Esophagus (tissue), 2 donors: ENCODE results near the gene DACT3. TPM values are rescaled to one million over a fixed set of nuclear protein-coding genes. Genes with fewer than 3 reads are reported as not detected.
A peak's percentile ranks its signal among the peaks of the same experiment; 100 is the strongest.

Experiments
- H3K27ac ChIP-seq, 2 donors: one replicate each; pipeline ENCODE4 v1.5.1; 2013; ENCODE audit warnings: low read depth in 2 of 2, mild to moderate bottlenecking in 2 of 2, inconsistent platforms in 1 of 2, low read length in 1 of 2, moderate library complexity in 1 of 2
- H3K27me3 ChIP-seq, 2 donors: one replicate each; pipeline ENCODE4 v1.6.1; 2013; ENCODE audit warnings: low read length in 2 of 2, control low read depth in 1 of 2, mild to moderate bottlenecking in 1 of 2; ENCODE audit not compliant: insufficient read depth in 2 of 2, control insufficient read depth in 1 of 2
- H3K36me3 ChIP-seq, 2 donors: one replicate each; pipeline ENCODE4 v1.6.1; 2013; ENCODE audit warnings: low read length in 1 of 2; ENCODE audit not compliant: control insufficient read depth in 2 of 2, insufficient read depth in 2 of 2
- H3K4me1 ChIP-seq, 2 donors: one replicate each; pipeline ENCODE4 v1.6.1; 2013; ENCODE audit warnings: low read length in 1 of 2; ENCODE audit not compliant: control insufficient read depth in 2 of 2, insufficient read depth in 2 of 2
- H3K4me3 ChIP-seq, 2 donors: one replicate each; pipeline ENCODE4 v1.5.1; 2013; ENCODE audit warnings: low read length in 2 of 2, mild to moderate bottlenecking in 2 of 2, low read depth in 1 of 2, moderate library complexity in 1 of 2
- H3K9me3 ChIP-seq, 2 donors: one replicate each; pipeline ENCODE4 v1.6.1; 2013; ENCODE audit warnings: mild to moderate bottlenecking in 2 of 2, low read depth in 1 of 2, low read length in 1 of 2, moderate library complexity in 1 of 2; ENCODE audit not compliant: control insufficient read depth in 2 of 2, insufficient read depth in 1 of 2
- WGBS, 2 donors: extraction: QIAGEN DNeasy Blood & Tissue Kit; methylation state at CpG; one replicate each; pipeline ENCODE4 v1.1.7; 2013; 5-methylcytosine and 5-hydroxymethylcytosine counted together
- polyA plus RNA-seq, 2 donors: library from polyadenylated mRNA; stranded (reverse); fragments of 200-250 nt; gene quantifications; one replicate each; pipeline ENCODE4 v1.2.3, GENCODE V29; 2013
- donor health status: healthy with polysubstance abuse.
- donor health status: Bipolar disorder and iron deficiency.

The DACT3 gene
- polyA plus RNA-seq, 2 donors: 1.1 to 3.2 TPM

DNA sequence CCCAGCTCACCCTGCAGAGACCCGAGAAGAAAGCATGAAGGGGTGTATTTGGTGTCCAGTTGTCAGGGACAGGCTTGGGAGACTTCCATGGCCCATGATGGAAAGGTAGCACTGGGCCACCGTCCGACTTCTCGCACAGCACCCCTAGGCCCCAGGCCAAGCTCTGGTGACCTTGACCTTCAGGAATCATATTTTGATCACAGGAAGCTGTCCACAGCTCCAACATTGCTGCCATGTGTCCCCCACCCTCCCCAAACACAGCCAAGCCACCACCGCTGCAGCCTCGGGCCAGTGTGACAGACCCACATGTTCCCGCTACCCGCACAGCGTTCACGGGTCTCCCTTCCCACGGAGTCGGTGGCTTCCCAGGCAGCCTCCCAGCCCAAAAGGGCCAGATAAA lies 35.3 kb downstream of the DACT3 start:
- no peaks in the 10 kb centered on the region for H3K27me3 ChIP-seq
- no peaks in the 10 kb centered on the region for H3K36me3 ChIP-seq
- 80 to 82% methylated on average over 12 of the region's 12 CpGs for WGBS, 2 donors
- peak overlapping the region; percentile 62 for H3K27ac ChIP-seq
- no peaks in the 10 kb centered on the region for H3K9me3 ChIP-seq
- no peak overlapping the region for H3K4me3 ChIP-seq
- peaks cover 0 to 2% of the 10 kb centered on the region in 2 donors for H3K4me1 ChIP-seq

- H3K27me3 ChIP-seq: no peaks in the 10 kb centered on the region
- peak within 1 kb of the TSS; percentile 62 for H3K27ac ChIP-seq
- no peak within 1 kb of the TSS for H3K4me3 ChIP-seq
- H3K4me1 ChIP-seq: no peaks in the 10 kb centered on the region
- 30 to 32% methylated on average over 13 of the region's 13 CpGs for WGBS, 2 donors
- no peaks in the 10 kb centered on the region for H3K36me3 ChIP-seq
- no peaks in the 10 kb centered on the region for H3K9me3 ChIP-seq
Observed at GRCh38 chr19:46624958-46625661, 35.9 kb downstream of the DACT3 start, which contains the start of gene PTGIR. TSS of gene PTGIR (minus strand) at chr19:46625089. CDS start at chr19:46624225, 864 bp downstream.

- WGBS, 2 donors: 90 to 92% methylated on average over 33 to 35 of the region's 35 CpGs
- Histone ChIP-seq H3K4me3 (no peak overlapping the region), H3K27me3 (no peaks in the 10 kb centered on the region), H3K4me1 (no peaks in the 10 kb centered on the region), H3K9me3 (no peaks in the 10 kb centered on the region), H3K27ac (no peak overlapping the region), H3K36me3 (no peaks in the 10 kb centered on the region)
Observed at GRCh38 chr19:46623915-46624502, 37.0 kb downstream of the DACT3 start.

DNA sequence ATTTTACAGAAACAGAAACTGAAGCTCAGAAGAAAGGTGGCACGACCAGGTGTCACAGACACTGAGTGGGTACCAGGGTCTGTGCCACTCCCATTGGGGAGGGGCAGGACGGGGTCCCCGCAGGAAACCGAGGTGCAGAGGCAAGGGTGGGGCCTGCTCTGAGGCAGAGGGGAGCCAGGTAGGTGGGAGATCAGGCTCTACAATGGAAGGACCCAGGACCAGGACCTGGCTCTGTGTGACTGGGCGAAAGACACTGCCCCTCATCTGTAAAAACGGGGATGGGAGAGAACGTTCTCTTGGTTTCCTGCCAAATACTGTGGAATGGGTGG lies 38.9 kb downstream of the DACT3 start:
- no peak overlapping the region for H3K4me3 ChIP-seq
- no peak overlapping the region for H3K27ac ChIP-seq
- H3K36me3 ChIP-seq: no peaks in the 10 kb centered on the region
- H3K4me1 ChIP-seq: no peaks in the 10 kb centered on the region
- no peaks in the 10 kb centered on the region for H3K27me3 ChIP-seq
- 46 to 49% methylated on average over 7 of the region's 7 CpGs for WGBS, 2 donors
- no peaks in the 10 kb centered on the region for H3K9me3 ChIP-seq

- Histone ChIP-seq H3K36me3 (no peaks in the 10 kb centered on the region), H3K27me3 (no peaks in the 10 kb centered on the region), H3K27ac (peak overlapping the region; percentile 48 to 63), H3K4me3 (no peak overlapping the region), H3K4me1 (no peaks in the 10 kb centered on the region), H3K9me3 (no peaks in the 10 kb centered on the region)
- WGBS, 2 donors: 57 to 64% methylated on average over 32 of the region's 32 CpGs
Observed at GRCh38 chr19:46621191-46622117, 39.5 kb downstream of the DACT3 start.

- H3K27ac ChIP-seq: peak overlapping the region in 1 of 2 donors; percentile 63
- H3K36me3 ChIP-seq: no peaks in the 10 kb centered on the region
- no peaks in the 10 kb centered on the region for H3K4me1 ChIP-seq
- no peak overlapping the region for H3K4me3 ChIP-seq
- 52 to 59% methylated on average over 6 of the region's 6 CpGs for WGBS, 2 donors
- H3K27me3 ChIP-seq: no peaks in the 10 kb centered on the region
- H3K9me3 ChIP-seq: no peaks in the 10 kb centered on the region
Observed at GRCh38 chr19:46620716-46621115, 40.3 kb downstream of the DACT3 start.

GRCh38 chr19:46620267-46620666 lies 40.7 kb downstream of the DACT3 start:
- Histone ChIP-seq H3K27ac (no peak overlapping the region), H3K36me3 (no peaks in the 10 kb centered on the region), H3K4me1 (no peaks in the 10 kb centered on the region), H3K4me3 (no peak overlapping the region), H3K27me3 (no peaks in the 10 kb centered on the region), H3K9me3 (no peaks in the 10 kb centered on the region)
- 65 to 82% methylated on average over 3 of the region's 3 CpGs for WGBS, 2 donors

DNA sequence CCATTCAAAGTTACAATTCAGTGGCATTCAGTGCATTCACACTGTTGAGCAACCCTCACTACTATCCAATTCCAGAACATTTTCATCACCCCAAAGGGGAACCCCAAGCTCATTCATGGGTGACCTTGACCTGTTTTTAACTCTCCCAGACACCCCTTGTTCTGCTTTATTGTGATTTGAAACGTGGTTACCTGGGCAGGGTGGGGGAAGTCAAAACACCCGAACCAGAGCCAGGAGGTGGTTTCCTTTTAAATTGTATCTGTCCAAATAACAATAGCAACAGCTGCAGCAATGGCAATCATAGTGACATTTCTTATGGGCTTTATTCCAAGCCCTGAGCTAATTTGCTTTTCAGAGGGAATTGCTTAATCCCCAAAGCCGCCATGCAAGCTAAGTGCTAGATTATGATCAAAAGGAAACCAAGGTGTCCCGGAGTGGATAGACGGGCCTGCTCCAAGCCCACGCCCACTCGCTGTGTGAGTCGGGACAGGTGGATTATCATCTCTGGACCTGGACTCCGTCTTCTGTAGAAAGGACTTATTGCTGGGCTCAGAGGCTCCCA lies 42.2 kb downstream of the DACT3 start:
- Histone ChIP-seq H3K36me3 (no peaks in the 10 kb centered on the region), H3K4me3 (no peak overlapping the region), H3K27ac (peak overlapping the region in 1 of 2 donors; percentile 41), H3K27me3 (no peaks in the 10 kb centered on the region), H3K9me3 (no peaks in the 10 kb centered on the region), H3K4me1 (no peaks in the 10 kb centered on the region)
- WGBS, 2 donors: 25 to 34% methylated on average over 9 of the region's 9 CpGs

DNA sequence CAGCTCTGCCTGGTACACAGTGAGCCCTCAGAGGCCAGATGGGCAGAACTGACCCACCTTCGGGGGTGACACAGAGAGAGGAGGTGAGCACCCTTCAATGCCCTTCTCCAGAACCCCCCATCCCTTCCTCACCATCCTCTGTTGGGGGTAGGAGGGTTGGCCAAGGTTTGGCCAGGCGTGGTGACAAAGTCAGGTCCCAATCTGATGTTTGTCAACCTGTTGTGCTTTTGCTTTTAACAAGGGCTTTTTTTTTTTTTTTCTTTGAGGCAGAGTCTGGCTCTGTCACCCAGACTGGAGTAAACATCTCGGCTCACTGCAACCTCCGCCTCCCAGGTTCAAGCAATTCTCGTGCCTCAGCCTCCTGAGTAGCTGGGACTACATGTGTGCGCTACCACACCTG lies 43.4 kb downstream of the DACT3 start:
- no peak overlapping the region for H3K27ac ChIP-seq
- H3K4me1 ChIP-seq: no peaks in the 10 kb centered on the region
- WGBS, 2 donors: 71 to 85% methylated on average over 6 of the region's 6 CpGs
- no peaks in the 10 kb centered on the region for H3K36me3 ChIP-seq
- H3K9me3 ChIP-seq: no peaks in the 10 kb centered on the region
- no peaks in the 10 kb centered on the region for H3K27me3 ChIP-seq
- H3K4me3 ChIP-seq: no peak overlapping the region
